DMS53 (cell line): ENCODE results near the gene PRTG.
"Not testable (repeated sequence)": the region's sequence is repeated elsewhere in the genome, so short reads cannot be mapped to it uniquely, and the experiment has no call there.

Experiments used
- DNase-seq: peaks from one replicate; lab custom pipeline; 2025; lab: John Stamatoyannopoulos, UW

The PRTG gene

DNA sequence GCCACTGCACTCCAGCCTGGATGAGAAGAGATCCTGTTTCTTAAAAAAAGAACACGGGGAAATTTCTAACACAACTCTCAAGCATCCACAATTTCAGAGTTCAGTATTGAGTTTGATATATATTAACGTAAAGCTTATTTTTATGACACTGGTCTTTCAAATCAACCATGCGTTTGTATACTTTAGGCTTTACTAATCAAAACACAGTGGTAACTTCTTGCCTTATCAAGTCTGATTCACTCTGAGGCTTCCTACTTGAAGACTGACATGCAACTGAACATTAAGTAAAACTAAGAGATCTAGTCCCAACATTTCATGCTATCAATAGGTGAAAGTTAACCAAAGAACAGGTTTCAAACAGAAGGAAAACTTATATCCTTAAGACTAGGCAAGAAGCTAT is 46.7 kb downstream of the PRTG start:
- DNase-seq = no peak

DNA sequence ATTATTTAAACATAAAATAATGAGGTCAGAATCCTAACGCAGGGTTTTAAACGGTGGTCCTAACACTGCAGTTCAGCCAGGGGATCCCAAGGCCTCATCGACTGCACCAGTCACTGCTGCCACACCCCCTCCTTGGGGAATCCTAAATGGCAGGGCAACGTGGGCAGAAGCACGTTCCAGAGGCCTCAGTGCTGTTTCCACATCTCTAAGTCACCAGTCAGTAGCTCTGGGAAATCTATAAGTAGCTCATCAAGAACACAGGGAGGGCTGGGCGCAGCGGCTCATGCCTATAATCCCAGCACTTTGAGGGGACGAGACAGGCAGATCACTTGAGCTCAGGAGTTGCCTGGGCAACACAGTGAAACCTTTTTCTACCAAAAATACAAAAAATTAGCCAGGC is 47.5 kb downstream of the PRTG start:
- no peak for DNase-seq

DNA sequence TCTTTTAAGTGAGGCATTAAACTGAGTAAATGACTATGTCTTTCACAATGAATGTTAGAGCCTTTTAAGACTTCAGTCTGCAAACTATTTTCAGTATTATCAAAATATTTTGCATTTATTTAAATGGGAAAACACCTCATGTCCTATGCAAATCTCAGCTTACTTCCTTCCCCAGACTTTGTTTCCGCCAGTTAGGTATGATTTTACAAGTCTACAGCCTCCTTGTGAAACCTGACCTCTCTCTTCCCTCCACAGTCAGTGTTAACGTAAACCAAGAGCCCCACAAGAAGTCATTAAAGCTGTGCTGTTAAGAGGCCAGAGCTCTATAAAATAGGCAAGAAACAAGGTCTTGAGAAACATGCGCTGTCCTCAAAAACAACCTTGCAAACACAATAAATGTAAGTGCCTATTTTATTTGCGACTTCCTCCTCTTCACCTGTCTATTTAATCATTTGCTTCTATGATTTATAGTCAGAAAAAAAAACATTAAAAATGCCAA is 48.3 kb downstream of the PRTG start:
- DNase-seq = no peak

DNA sequence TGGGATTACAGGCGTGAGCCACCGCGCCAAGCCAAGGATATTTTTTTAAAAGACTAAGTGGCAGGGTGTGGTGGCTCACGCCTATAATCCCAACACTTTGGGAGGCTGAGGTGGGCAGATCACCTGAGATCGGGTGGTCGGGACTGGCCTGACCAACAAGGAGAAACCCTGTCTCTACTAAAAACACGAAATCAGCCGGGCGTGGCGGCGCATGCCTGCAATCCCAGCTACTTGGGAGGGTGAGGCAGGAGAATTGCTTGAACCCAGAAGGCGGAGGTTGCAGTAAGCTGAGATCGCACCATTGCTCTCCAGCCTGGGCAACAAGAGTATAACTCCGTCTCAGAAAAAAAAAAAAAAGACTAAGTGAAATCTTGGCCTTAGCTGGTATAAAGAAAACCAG is 49.8 kb downstream of the PRTG start:
- not testable (repeated sequence) for DNase-seq

DNA sequence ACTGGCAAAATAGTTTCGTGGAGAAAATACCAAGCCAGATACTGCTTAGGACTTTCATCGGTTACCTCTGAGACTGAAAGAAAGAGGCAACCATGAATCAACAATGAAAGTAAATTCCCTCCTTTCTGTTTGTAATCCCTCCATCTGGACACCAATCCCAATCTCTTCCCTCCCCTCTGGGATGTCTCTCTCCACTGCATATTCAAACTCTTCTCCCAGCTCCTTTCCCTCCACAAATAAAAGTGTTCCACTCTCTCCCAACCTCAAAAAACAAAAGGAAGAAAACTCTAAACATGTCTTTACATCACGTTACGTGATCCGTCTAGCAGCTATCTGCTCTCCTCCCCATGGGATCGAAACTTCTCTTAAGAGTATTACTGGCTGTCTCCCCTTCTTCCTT is 55.2 kb downstream of the PRTG start:
- DNase-seq = no peak

DNA sequence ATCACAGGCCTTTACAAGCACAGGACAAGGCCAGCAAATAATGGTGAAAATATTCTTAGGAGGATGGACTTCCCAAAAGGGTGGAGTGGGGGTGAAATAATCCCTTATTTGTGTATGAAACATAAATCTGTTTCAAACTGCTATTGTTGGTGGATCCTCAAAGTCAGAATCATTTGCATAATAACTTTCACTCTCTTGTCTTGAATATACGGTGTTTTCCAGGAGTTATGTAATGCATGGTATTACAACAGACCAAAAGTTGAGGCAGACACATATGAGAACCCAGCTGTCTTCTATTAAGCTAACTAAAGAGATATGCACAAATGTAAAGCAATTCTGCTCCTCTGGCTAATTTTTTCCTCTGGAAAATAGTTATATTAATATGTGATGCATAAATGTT is 57.7 kb downstream of the PRTG start:
- DNase-seq = no peak

DNA sequence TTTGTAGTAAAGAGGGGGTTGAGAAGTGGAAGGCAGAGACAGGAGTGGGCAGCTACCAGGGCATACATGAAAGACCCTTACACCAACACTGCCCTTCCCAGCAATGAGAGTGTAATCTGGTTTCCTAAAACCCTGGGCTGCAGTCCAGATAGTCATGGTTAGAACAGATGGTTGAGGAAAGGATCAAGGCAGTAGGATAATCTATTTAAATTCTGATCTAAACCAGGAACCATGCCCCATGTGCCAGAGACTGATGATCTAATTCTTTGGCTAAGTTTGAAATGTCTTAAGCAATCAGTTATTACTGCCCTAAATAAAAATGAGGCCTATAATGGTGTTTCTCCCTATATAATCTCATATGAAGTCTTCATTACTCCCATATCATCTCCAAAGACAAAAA is 59.6 kb downstream of the PRTG start:
- DNase-seq = no peak

DNA sequence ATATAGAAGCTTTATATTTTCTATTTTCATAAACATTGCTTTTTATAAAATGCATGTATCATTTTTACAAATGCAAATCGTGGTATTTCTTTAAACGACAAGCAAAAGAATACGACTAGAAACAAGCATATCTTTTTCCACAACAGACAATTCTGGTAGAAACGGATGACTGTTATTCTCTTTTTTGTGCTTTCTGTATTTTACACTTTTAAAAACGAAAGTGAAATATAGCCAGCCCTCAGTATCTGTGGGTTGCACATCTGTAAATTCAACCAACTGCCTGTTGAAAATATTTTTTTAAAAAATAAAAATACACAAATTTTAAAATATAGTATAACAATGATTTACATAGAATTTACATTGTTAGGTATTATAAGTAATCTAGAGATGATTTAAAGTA is 61.3 kb downstream of the PRTG start:
- no peak for DNase-seq

DNA sequence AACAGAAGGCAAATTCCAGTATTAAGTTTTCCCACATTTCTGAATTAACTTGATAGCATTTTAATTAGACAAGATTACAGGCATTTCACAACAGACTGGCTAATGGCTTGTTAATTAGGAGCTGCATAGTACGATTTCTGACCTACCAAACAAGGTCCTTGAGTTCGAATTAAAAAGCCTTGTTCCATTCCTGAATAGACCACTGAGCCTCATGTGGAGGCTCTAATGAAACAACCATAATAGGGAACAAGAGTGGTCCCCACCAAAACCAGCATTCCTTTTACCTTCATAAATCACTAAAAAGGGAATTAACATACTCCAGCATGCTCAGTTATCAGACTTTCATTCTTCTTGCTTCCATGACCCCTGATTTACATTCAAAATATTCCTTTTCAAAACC is 66.4 kb downstream of the PRTG start:
- no peak for DNase-seq

DNA sequence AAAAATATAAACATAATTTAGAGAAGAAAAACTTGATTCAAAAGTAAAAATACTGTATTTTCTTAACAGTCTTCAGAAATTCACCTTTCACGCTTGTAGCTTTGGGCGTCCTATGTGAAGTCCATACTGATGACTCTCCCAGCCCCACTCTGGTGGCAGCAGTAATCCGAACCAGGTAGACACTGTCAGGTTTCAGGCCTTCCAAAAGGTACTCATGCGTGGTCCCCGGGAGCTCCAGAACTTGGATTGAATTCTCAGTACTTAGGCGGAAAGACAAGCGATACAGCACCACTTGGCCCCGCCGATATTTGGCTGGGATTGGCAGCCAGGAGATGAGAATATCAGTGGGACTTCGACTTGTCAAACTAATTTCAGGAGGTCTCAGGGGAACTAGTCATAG is 69.7 kb downstream of the PRTG start:
- no peak for DNase-seq

DNA sequence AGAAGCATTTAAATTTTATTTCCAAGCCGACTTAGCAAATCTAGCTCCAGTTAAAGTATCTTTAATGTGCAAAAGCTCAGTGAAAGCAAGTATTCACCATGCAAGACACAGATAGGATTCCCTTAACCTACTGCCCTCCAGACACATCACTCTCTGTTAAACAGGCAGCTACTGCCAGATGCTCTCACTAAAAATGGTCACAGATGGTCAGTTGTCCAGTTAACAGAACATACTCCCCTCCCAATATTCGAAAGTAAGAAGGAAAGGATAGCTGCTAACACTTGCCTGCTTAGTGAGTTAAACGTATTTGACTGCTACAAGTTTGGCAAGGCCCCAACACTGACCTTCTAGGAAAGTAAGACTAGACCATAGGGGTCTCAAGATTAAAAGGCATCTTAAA is 73.7 kb downstream of the PRTG start:
- DNase-seq = no peak

DNA sequence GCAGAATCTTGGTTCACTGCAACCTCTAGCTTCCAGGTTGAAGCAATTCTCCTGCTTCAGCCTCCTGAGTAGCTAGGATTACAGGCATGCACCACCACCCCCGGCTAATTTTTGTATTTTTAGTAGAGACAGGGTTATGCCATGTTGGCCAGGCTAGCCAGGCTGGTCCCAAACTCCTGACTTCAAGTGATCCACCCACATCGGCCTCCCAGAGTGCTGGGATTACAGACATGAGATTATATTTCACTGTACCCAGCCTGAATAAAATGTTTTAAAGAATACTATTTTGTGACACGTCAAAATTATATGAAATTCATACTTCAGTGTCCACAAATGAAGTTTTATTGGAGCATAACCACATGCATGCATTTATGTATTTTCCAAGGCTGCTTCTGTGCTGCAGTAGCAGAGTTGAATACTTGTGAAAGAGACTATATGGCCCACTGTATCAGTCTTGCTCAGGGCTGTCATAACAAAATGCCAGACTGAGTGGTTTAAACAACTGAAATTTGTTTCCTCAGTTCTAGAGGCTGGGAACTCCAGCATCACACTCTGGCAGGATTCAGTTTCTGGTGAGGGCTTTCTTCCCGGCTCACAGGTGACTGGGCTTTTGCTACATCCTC is 77.2 kb downstream of the PRTG start:
- no peak for DNase-seq

DNA sequence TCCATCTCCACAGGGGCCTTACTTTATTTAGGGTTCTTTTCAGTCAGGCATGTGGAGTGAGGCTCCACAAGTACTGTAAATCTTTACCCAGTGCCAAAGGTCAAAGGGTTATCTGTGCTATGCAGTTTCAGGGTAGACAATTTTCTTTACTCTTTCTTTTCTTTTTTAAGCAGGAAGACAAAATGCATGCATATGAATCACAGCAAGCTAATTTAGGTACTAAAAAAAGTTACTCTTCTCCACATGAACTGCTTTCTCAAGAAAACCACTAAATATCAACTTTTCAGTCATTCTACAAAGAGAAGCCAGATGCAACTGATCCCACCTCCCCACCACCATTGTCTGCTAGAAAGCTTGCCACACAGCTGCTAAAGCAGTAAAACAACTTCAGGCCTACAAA is 81.5 kb downstream of the PRTG start:
- DNase-seq = no peak

DNA sequence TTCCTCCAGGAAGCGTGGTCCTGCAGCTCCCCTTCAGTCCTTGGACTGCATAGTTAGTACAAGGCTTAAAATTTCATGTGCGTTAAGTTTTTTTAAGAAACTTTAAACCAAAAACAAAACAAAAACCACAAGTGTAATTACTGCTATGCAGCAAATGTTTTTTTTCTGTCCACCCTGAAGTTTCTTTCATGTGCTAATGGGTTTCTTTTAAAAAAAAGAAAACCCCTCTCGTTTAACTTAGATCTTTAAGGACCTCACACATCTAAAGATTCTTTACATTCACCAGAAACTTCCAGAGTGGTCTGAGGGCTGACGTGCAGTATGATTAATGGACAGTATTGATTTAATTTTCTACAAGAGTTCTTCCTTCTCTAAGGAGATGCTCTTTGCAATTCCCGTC is 82.8 kb downstream of the PRTG start:
- no peak for DNase-seq

DNA sequence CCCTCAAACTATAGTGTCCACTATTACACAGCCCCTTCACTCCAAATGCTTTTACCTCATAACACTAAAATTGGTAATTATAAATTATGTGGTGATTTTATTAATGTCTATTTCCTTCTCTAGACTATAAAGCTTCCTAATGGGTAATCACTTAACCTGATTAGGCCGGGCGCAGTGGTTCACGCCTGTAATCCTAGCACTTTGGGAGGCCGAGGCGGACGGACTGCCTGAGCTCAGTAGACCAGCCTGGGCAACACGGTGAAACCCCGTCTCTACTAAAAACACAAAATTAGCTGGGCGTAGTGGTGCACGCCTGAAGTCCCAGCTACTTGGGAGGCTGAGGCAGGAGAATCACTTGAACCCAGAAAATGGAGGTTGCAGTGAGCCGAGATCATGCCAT is 83.5 kb downstream of the PRTG start:
- DNase-seq = no peak

DNA sequence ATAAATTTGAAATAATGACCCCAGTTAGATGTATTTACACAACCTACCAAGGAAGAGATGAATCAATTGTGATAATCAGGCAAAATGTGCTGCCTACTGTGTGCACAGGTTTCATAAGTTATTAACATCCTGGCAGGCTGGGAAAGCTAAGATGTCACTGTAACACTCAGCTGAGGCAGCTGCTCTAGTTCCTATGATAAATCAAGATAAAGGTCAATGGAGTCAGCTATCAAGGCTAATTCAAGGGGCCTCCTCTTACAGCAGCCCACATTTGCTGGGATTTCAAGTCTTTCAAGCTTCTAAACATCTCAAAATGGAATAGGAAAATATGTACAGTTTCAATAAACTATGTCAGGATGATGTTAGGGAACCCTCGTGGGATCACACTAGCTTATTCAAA is 84.1 kb downstream of the PRTG start:
- no peak for DNase-seq

DNA sequence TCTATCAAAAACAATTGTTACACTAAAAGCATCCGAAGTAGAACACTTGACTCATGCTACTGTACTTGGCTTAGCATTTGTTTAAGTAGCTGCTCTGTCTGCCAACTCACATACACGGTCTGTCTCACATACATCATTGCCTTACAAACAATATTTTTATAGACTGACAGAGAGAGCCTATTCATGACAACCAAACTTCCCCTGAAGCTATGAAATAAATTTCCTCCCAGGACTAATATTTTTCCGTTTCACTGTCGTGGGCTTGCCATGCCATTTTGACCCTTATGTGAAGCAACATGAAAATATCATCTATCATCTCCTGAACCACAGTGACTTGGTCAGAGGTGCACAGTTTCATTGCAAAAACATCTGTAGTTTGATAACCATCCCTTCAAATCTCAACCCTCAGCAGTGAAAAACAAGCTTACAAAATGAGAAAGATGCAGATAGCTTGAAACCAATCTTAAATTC is 88.4 kb downstream of the PRTG start:
- DNase-seq = no peak

DNA sequence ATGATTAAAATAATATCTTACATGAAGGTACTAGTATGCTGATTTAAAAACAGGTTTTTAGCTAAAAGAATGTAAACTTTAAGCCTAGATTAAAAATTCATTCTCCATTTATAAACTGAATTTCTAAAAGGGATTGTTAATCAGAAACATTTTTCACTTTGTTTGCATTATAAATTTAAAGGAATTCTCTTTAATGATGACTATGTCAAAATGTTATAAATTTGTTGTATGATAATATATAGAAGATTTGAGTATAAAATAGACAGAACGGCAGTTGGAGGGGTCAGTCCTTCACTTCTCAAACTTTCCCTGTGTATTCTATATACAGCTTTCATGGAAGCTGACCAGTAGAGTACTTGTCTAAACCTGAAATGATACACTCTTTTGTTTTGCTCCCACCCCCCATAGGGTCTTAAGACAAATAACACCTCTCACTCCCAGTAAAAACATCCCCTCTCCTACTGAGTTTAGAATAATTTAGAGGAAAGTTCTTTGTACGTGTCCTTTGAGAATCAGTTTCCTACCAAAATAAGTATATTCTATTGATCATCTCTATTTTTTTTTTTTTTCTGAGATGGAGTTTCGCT is 90.0 kb downstream of the PRTG start:
- DNase-seq = no peak

DNA sequence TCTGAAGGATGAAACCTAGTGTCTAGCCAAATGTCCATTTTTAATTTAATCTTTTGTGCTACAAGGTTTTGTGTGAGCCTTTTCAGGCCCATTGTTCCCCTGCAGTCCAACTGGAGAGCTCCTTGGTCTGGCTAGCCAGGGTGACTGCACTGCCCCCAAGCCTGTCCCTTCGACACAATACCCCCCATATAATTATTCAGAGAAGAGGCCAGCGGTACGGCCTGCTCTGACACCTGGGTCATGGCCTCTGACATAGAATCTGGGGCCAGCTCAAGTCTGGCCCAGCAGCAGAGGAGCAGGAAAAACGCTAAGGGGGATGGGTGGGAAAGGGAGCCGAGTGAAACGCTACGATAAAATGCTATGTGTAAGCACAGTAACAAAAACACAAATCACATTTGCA is 90.6 kb downstream of the PRTG start:
- no peak for DNase-seq

DNA sequence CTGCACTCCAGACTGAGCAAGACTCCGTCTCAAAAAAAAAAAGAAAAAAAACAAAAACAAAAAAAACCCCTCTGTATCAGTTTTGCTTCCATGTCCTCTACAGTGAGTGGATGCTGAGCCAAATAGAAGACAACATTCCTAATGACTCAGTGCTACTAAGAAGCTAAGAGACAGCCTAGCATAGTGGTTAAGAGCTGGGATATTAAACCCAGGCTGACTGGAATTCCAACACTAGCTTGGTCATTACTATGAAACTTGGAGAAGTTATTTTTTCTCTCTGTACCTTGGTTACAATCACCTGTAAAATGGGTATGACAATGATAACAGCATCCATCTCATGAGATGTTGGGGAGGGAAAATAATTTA is 93.9 kb downstream of the PRTG start:
- DNase-seq = no peak

DNA sequence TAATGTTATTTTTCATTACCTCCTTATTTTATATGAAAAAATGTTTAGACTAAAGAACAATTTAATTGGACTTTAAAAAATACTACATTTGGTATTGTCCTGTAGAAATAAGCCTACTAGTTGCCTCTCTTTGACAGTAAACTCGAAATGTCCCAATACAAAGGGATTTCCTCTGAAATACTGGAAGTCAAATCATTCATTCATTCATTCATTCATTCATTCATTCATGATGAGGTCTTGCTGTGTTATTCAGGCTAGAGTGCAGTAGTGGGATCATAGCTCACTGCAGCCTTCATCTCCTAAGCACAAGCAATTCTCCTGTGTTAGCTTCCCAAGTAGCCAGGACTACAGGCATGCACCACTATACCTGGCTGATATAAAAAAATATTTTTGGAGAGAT is 104.2 kb downstream of the PRTG start:
- no peak for DNase-seq

DNA sequence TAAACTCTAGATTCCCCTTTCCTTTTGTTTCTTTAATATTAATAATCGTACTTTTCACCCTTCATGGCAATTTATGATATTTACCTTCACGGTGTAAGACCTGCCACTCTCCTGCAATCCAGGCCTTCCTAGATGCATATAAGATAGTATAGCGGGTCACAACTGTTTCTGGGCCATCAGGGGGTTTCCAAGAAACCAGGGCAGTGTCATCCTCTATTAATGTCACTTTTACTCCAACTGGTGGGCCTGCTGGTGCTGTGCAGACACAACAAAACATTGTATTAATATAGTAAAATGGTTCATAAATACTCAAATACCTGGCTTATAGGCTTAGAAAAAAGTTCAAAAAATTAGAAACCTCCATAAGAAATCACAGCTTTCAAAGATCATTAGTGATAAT is 105.9 kb downstream of the PRTG start:
- DNase-seq = no peak

DNA sequence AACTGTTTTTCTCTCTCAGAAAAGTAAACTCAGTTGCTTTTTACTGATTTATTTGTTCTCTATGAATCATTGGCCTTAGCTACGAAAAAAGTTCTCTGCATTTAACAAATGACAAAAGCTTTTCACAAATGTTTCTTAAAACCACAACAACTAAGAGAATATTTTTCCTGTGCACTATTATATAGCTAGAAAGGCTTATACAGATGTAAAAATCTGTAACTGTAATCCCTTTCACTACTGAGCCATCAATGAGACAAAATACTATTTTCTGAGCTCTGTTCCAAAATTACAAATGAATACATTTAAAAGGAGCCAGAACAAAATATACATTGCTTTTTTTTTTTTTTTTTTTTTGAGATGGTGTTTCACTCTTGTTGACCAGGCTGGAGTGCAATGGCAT is 109.2 kb downstream of the PRTG start:
- no peak for DNase-seq

DNA sequence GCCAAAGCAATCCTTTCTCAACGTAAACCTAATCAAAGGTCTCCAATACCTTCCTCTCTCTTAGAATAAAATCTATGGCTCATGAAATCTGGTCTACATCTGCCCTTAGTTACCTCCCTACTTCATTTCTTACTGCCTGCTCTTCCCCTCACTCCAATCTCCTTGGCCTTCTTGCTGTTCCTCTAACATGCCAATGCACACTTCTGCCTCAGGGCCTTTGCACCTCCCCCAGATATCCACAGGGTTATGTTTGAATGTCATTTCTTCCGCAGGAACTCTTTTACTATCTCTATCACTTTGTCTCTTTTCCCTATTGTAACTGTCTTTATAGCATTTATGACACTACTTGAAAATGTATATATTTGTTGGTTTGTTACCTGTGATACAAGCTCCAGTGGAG is 110.5 kb downstream of the PRTG start:
- DNase-seq = no peak
